Measurements from ENCODE around the gene SLC7A11.

The SLC7A11 gene

GRCh38 chr4:138182838-138183426, 59.2 kb downstream of the SLC7A11 start:
- H3K36me3 ChIP-seq: no peaks in the 10 kb centered on the region
- H3K4me1 ChIP-seq: no peaks in the 10 kb centered on the region
- H3K27me3 ChIP-seq: no peaks in the 10 kb centered on the region
- peak; percentile 25 for DNase-seq
- H3K9me3 ChIP-seq: no peaks in the 10 kb centered on the region
- no peak overlapping the region for H3K4me3 ChIP-seq (ENCODE audit: low read depth, low read length)
- peak; percentile 65 for TF ChIP-seq CTCF (IDR thresholded peaks at IDR 0.05; ENCODE audit: low read depth, low read length)

- no peaks in the 10 kb centered on the region for H3K36me3 ChIP-seq
- no peaks in the 10 kb centered on the region for H3K9me3 ChIP-seq
- H3K27me3 ChIP-seq: no peaks in the 10 kb centered on the region
- no peaks in the 10 kb centered on the region for H3K4me1 ChIP-seq
- no peak overlapping the region for H3K4me3 ChIP-seq (ENCODE audit: low read depth, low read length)
- no peak for DNase-seq
- no peak for TF ChIP-seq CTCF (IDR thresholded peaks at IDR 0.05; ENCODE audit: low read depth, low read length)
Measured at GRCh38 chr4:138181287-138181686, 60.9 kb downstream of the SLC7A11 start.

- H3K27me3 ChIP-seq: no peaks in the 10 kb centered on the region
- no peak for DNase-seq
- no peaks in the 10 kb centered on the region for H3K4me1 ChIP-seq
- H3K4me3 ChIP-seq (ENCODE audit: low read depth, low read length): no peak overlapping the region
- H3K36me3 ChIP-seq: no peaks in the 10 kb centered on the region
- no peaks in the 10 kb centered on the region for H3K9me3 ChIP-seq
- no peak for TF ChIP-seq CTCF (IDR thresholded peaks at IDR 0.05; ENCODE audit: low read depth, low read length)
Measured at GRCh38 chr4:138178566-138178965, 63.6 kb downstream of the SLC7A11 start.

- Histone ChIP-seq H3K9me3 (no peaks in the 10 kb centered on the region), H3K36me3 (no peaks in the 10 kb centered on the region), H3K27me3 (no peaks in the 10 kb centered on the region), H3K4me1 (no peaks in the 10 kb centered on the region), H3K4me3 (ENCODE audit: low read depth, low read length) (no peak overlapping the region)
- no peak for TF ChIP-seq CTCF (IDR thresholded peaks at IDR 0.05; ENCODE audit: low read depth, low read length)
- no peak for DNase-seq
Measured at GRCh38 chr4:138177278-138177968, 64.7 kb downstream of the SLC7A11 start.

- 0 out of 2 replicates have a peak, but pooled peaks have one; percentile 7 for TF ChIP-seq CTCF (IDR thresholded peaks at IDR 0.05; ENCODE audit: low read depth, low read length)
- no peak for DNase-seq
- Histone ChIP-seq H3K9me3 (no peaks in the 10 kb centered on the region), H3K36me3 (no peaks in the 10 kb centered on the region), H3K4me1 (peaks cover 7% of the 10 kb centered on the region), H3K4me3 (ENCODE audit: low read depth, low read length) (no peak overlapping the region), H3K27me3 (no peaks in the 10 kb centered on the region)
Measured at GRCh38 chr4:138174981-138175794, 67.0 kb downstream of the SLC7A11 start.
